Measurements from ENCODE around the gene DEFB129.
"Not testable (repeated sequence)": the region's sequence is repeated elsewhere in the genome, so short reads cannot be mapped to it uniquely, and the experiment has no call there.

The DEFB129 gene, protein sequence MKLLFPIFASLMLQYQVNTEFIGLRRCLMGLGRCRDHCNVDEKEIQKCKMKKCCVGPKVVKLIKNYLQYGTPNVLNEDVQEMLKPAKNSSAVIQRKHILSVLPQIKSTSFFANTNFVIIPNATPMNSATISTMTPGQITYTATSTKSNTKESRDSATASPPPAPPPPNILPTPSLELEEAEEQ

DNA sequence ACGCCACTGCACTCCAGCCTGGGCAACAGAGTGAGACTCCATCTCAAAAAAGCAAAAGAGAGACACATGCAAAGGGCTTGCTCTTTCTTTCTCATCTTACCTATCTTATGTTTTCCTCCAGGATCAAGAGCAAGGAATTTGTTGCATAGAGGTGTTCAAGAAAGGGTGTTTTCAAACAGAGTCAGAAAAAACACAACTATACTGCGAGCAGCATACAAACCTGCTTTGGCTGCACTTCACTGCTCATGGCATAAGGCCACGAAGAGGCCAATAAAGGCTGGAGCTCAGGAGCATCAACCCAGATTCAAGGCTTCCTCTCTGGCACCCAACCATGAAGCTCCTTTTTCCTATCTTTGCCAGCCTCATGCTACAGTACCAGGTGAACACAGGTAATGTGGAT, at the start of gene DEFB129:
Gene DEFB129, plus strand, starts transcription at position 301 of the 400 bp plus-strand sequence. Its CDS starts 31 bp downstream, at position 332.
- DNase-seq, result no peak

DNA sequence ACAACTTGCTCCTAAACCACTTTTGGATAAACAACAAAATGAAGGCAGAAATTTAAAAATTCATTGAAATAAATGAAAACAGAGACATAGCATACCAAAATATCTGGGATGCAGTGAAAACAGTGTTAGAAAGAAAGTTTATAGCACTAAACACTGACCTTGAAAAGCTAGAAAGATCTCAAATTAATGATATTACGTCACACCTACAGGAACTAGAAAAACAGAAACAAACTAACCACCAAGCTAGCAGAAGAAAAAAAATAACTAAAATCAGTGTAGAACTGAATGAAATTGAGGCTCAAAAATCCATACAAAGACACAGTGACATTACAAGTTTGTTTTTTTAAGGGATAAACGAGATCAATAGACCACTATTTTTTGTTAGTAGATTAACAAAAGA, 42.8 kb upstream of the DEFB129 start:
- DNase-seq, result no peak

DNA sequence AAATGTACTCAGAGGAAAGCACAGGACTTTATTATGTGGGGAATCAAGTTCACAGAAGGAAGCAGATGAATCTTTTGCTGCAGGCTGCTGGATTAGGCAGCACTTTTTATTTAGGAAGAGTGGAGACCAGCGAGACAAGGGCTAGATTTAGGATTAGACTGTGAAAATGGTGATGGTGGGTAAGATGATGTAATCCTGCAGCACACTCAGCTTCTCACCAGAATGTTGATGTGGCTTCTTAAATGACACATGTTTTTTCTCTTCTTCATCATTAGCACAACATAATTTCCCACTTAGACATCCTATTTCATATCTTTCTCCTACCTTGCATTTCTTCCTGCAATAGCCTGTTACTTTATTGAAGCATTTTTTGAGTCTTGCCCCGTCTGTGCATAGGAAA, 39.3 kb upstream of the DEFB129 start:
- DNase-seq, result no peak

DNA sequence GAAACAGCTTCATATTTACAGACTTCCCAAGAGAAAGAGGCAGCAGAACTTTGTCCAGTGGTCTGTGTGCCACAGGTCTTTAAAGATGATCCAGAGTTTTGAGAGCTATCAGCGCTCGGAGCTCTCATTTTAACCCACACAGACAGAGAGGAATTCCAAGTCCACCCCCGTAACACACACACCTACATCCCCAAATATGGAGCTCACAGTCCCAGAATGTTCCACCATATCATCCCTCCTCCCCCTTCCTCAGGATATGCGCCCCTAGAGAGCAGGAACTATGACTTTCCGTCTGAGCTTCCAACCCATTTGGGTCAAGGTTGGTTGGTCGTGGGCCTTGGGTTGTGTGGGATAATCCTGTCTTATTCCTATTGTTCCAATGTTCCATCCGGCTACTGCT, 37.4 kb upstream of the DEFB129 start, which contains the start of gene DEFB128:
Gene DEFB128, minus strand, starts transcription at position 101 of the 400 bp plus-strand sequence. Its CDS starts 88 bp downstream, at position 13.
- DNase-seq, result no peak

DNA sequence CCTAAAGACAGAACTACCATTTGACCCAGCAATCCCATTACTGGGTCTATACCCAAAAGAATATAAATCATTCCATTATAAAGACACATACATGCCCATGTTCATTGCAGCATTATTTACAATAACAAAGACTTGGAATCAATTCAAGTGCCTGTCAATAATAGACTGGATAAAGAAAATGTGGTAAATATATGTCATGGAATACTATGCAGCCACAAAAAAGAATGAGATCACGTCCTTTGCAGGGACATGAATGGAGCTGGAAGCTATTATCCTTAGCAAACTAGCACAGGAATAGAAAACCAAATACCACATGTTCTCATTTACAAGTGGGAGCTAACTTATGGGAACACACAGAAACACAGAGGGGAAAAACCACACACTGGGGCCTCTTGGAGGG, 28.8 kb upstream of the DEFB129 start:
- DNase-seq, result no peak

DNA sequence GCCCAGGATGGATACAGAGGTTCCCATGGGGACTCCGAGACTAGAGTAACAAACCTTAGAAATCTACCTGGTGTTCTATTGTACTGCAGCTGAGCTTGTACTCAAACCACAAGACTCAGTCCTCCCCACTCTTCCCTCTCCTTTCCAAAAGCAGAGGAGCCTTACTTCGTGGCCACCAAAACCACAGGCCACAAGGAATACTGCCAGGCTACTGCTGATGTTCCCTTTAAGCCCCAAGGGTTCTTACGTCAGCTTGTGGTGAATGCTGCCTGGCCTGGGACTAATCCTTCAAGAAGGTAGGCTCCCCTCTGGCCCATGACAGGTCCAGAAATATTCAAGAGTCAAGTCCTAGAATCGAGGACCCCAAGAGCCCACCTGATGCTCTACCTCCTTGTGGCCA, 27.1 kb upstream of the DEFB129 start:
- peak; percentile 2 for DNase-seq

DNA sequence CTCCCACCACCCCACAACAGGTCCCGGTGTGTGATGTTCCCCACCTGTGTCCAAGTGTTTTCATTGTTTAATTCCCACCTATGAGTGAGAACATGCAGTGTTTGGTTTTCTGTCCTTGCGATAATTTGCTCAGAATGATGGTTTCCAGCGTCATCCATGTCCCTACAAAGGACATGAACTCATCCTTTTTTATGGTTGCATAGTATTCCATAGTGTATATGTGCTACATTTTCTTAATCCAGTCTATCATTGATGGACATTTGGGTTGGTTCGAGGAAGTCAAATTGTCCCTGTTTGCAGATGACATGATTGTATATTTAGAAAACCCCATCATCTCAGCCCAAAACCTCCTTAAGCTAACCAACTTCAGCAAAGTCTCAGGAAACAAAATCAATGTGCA, 23.4 kb upstream of the DEFB129 start:
- DNase-seq, result not testable (repeated sequence)

DNA sequence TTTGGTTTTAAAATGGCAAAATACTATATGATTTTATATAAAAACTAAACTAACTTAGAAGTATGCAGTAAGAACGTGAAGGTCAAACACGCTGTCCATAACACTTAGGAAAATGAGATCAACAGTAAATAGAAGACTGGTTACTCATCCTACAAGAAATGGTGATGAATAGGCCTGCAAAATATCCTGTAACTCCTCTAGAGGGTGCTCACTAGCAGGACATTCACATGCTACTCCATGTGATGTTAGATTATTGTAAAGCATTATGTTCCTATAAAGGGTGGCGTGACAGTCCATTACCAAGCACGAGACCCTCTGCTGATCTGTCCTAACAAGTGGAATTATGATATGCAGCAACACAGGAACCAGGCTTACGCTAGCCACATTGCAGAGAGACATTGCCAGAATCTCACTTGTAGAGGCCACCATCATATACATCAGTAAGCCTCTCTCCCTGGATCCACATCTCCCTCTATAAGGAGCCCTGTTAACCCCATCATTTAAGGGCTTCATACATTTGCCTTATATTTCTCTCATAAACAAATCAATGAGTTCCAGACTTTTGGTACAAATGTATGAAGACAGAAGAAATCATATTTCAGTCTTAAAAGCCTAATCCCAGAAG, 18.0 kb upstream of the DEFB129 start:
- peak; percentile 39 for DNase-seq

DNA sequence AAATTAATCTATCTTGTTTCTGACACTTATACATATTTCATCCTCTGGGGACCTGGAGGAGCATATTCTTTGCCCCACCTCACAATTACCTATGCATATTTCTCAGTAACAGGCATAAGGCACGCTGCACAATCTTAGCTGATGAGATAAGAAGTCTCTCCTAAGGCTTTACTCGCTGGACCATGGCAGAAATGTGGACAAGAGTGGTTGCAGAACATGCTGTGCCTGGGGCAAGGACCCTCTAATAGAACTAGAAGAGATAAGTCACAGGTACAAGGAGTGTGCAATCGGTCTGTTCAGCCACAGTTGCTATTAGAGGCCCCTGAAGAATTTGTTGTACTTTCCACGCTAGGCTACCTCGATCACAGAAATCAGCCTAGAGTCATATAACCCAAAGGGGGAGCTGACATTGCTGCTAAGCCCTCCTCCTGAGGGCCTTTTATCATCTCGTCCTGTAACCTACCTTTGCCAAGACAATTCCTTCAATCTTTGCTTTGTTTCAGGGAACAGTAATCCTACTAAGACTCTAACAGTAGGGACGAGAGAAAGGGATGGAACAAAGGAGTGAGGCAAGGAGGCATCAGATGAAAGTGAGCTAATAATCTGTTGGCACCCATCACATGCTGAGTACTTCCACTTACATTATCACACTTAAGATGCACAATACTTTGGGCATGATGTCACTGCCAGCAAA, 16.1 kb upstream of the DEFB129 start:
- no peak for DNase-seq

DNA sequence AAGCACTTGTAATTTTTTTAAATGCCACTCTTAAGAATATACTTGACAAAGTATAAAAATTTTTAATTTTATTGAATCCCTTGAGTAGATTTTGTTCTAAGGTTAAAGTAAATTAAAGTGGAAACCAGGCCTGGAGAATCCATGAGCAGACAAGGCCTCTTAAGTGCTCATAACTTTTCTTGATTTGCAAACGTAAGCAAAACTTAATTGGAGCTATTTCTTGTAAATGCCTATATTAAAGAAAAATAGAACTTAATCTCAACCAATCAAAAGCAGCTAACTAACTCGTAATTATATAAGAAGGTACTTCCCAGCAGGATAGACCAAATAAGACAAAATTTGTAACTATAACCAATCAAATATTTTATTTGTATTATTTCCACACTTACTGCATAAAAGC, 12.7 kb upstream of the DEFB129 start:
- no peak for DNase-seq

DNA sequence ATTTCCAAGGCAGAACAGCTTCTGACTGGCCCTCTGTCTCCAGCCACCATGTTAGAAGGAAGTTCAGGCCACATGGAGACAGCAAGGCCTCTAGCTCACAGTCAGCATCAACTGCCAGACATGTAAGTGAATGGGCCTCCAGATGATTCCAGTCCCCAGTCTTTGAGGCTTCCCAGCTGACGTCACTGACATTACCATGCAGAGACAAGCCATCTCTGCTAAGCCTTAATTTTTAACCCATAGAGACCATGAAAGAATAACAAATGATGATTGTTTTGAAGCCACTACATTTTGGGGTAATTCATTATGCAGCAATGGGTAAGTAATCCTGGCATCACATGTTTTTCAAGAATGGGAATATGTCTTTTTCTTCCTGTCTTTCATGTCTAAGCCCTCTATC, 11.3 kb upstream of the DEFB129 start:
- DNase-seq, result no peak

DNA sequence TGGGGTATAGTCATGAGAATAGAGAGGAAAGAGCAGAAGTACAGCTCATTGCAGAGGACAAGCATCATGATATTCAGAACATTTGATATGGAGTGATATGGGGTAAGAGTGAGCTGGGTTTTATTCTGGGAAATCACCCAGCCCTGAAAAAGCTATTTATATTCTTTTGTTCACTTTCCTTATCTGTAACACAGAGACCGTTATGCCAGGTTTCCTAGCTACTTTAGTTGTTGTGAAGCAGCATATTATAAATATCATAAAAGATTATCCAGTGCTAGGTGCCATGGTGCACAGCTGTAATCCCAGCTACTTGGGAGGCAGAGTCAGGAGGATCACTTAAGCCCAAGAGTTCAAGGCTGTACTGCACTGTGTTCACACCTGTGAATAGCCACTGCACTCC, 9.8 kb upstream of the DEFB129 start:
- no peak for DNase-seq

DNA sequence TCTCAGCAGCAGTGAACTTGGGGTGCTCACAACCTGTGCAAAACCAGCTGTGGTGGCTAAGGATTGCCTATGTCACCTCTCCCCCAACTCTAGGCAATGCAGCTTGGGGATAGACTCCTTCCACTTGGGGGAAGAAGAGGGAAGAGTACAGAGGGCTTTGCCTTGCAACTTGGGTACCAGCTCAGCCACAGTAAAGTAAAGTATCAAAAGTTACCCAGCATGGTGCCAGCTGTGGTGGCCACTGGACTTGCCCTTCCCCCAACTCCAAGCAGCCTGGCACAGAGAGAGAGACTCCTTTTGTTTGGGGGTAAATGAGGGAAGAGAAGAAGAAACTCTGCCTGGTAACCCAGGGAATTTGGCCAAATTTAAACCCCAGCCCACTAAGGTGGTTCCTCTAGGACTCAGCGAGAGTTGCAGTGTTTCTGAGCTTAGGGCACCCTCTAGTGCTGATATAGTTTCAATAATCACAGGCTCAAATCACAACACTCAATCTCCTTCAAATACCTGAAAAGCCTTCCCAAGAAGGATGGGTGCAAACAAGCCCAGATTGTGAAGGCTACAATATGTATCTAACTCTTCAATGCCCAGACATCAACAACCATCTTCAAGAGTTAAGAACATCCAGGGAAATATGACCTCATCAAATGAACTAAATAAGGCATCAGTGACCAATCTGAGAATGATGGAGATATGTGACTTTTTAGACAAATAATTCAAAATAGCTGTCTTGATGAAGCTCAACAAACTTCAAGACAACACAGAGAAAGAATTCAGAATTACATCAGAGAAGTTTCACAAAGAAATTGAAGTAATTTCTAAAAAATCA, 7.6 kb upstream of the DEFB129 start:
- DNase-seq, result no peak

DNA sequence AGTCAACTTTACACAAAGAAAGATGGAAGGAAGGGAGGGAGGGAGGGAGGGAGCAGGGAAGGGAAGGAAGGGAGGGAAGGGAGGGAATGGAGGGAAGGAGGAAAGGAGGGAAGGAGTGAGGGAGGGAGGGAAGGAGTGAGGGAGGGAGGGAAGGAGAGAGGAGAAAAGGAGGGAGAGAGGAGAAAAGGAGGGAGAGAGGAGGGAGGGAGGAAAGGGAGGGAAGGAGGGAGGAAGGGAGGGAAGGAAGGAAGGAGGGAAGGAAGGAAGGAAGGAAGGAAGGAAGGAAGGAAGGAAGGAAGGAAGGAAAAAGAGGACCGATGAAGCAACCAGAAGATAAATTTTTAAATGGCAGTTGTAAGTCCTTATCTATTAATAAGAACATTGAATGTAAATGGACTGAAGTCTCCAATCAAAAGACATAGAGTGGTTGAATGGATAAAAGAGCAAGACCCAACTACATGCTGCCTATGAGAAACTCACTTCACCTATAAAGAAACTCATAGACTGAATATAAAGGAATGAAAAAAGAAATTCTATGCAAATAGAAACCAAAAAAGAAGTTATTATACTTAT, 5.7 kb upstream of the DEFB129 start:
- no peak for DNase-seq

DNA sequence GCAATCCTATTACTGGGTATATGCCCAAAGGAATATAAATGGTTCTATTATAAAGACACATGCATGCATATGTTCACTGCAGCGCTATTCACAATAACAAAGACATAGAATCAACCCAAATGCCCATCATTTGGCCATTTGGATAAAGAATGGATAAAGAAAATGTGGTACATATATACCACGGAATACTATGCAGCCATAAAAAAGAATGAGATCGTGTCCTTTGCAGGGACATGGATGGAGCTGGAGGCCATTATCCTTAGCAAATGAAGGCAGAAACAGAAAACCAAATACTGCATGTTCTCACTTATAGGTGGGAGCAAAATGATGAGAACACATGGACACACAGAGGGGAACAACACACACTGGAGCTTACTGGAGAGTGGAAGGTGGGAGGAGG, 1.2 kb upstream of the DEFB129 start:
- DNase-seq, result not testable (repeated sequence)

DNA sequence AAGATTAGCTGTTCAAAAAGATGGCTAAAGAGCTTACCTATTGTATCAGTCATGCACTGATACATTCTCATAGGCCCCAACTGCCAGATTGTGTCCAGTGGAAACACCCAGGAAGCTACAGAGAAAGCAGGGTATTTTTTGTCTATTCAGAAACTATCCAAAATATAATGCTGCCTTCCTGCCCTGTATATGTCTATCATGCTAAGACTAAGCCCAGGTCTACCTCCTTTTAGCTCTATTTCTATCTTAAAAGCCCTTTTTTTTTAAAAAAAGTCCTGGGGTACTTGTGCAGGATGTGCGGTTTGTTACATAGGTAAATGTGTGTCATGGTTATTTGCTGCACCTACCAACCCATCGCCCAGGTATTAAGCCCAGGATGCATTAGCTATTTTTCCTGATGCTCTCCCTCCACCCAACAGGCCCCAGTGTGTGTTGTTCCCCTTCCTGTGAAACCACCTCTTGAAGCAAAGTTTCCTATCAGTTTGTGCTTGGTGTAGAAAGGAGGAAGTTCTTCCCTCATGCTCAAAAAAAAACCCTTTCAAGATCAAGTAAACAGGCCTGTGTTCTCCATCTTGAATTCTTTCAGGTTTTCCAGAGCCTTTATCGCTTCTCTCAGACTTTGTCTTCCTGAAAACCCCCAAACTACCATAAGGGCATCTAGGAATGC, 514 bp downstream of the DEFB129 start:
- peak; percentile 69 for DNase-seq

DNA sequence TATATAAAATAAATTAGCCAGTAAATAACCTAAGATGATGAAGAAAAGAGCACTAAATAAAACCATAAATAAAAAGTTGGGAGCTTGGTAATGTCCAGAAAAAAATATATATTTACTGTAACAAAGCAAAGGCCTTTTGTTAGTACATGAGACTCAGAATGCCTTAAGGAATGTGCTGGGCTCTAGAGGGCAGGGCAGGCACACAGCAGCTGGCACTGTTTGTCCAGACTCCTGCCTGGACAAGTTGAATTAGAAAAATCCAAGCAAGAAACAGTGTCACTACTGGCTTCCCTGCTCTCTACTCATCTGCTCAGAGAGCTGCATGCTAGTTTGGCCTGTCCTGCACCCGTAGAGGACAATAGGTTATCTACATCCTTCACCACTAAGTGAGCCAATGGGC, 8.8 kb downstream of the DEFB129 start:
- DNase-seq, result no peak

DNA sequence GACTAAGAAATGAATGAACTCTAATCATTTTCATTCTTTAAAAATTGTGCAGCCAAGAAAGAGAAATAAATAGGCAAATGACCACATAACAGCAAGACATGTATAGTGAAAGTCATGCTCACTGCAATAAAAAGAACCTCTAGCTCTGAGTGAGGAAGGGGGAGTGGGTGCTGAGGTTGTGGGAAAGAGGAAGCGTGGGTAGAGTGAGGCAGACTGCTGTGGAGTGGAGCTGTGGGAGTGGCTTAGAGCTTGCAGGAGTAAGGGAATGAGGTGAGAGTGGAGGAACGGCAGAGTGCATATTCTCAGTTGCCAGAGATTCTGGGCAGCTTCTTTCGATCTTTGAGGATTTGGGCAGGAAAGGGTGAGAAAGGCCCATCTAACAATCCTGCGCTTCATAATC, 10.4 kb downstream of the DEFB129 start:
- peak; percentile 38 for DNase-seq

DNA sequence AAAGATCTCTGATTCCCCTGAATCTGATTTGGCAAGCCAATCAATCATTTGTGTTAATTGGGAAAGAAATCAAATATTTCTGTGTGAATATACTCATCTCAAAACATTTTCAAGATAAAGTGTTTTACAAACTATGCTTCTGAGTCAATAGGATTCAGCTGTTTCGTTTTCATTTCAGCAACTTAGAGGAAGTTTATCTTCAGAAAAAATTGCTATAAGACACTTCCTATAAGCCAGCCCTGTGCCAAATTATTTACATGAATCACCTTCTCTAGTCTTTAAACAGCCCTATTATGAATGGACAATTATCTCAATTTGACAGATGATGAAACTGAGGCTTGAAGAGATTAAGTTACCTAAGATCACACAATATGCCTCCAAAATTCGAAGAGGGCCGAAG, 10.9 kb downstream of the DEFB129 start:
- no peak for DNase-seq

DNA sequence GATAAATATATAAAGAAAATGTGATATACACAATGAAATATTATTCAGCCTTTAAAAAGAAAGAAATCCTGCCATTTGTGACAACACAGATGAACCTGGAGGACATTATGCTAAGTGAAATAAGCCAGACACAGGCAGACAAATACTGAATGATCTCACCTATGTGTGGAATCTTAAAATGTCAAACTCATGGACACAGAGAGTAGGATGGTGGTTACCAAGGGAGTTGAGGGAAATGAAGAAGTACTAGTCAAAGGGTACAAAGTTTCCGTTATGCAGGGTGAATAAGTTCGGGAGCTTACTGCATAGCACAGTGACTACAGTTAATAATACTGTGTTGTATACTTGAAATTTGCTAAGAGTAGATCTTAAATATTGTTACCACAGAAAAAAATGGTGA, 15.8 kb downstream of the DEFB129 start:
- no peak for DNase-seq

DNA sequence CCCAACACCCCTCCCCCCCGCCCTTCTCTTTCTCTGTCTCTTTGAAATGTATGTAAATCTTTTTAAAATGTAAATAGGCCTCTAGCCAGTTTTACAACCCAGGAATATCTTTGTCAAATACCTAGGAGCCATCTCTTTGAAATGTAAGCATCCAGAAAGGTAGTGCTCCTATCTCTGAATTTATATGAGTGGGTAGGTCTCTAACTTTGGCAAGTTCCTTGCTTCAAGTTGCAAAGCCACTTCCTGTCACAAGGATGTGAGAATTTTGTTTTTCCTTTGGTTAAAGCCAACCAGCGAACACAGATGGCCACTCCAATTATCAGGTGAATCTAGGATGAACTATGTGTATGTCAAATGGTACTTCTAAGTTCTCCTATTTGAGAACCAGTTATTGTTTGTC, 24.3 kb downstream of the DEFB129 start:
- no peak for DNase-seq

DNA sequence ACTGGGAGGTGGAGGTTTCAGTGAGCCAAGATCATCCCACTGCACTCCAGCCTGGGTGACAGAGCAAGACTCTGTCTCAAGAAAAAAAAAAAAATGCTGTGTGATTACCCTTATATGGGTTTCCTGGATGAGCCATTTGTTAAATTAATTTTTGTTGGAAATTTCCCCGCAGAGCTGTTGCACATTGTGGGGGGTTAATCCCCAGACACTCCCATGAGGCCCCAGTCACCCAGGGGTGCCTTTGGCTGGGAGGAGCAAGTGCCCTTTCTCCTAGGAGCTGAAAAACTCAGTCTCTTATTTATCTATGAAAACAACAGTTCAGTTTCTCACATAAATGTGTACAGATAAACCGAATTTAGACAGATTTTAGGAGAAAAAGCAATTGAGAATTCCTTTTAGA, 25.7 kb downstream of the DEFB129 start:
- no peak for DNase-seq

DNA sequence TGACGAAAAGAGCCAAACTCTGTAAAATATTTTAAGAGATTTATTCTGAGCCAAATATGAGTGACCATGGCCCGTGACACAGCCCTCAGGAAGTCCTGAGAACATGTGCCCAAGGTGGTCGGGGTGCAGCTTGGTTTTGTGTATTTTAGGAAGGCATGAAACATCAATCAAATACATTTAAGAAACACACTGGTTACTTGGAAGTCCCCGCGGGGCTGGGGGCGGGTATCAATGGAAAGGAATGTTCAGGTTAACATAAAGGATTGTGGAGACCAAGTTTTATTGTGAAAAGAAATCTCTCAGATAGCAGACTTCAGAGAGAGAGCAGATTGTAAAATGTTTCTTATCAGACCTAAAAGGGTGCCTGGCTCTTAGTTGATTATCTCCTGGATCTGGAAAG, 26.4 kb downstream of the DEFB129 start:
- DNase-seq, result not testable (repeated sequence)
